Smooth muscle cell (in vitro differentiated cells): Measurements from ENCODE around the gene SZRD1. TPM values are rescaled to one million over a fixed set of nuclear protein-coding genes. Genes with fewer than 3 reads are reported as not detected.
A peak's percentile ranks its signal among the peaks of the same experiment; 100 is the strongest.

Source experiments
- DNase-seq: peaks from one replicate; lab custom pipeline; 2025; ENCODE audit not compliant: unreplicated experiment; lab: John Stamatoyannopoulos, UW
- H2AFZ ChIP-seq: fragments of 200-600 bp; sonication (generic); 2 replicates; pipeline ENCODE4 v1.6.0; 2016; ENCODE audit warnings: antibody characterized with exemption, low read depth, mild to moderate bottlenecking
- H3F3A ChIP-seq: fragments of 200-600 bp; sonication (generic); 2 replicates; pipeline ENCODE4 v1.6.0; 2017; ENCODE audit warnings: antibody characterized with exemption, low read depth
- H3K27ac ChIP-seq: fragments of 200-600 bp; sonication (generic); 2 replicates; pipeline ENCODE4 v1.5.1; 2016; ENCODE audit warnings: low read depth, mild to moderate bottlenecking
- H3K27me3 ChIP-seq: fragments of 200-600 bp; sonication (generic); 2 replicates; pipeline ENCODE4 v1.6.1; 2016; ENCODE audit warnings: low read depth, mild to moderate bottlenecking
- H3K36me3 ChIP-seq: fragments of 200-600 bp; sonication (generic); 2 replicates; pipeline ENCODE4 v1.5.1; 2016; ENCODE audit warnings: low read depth
- H3K4me1 ChIP-seq: fragments of 200-600 bp; sonication (generic); 2 replicates; pipeline ENCODE4 v1.5.1; 2016; ENCODE audit warnings: low read depth
- H3K4me2 ChIP-seq: fragments of 200-600 bp; sonication (generic); 2 replicates; pipeline ENCODE4 v1.6.0; 2016; ENCODE audit warnings: mild to moderate bottlenecking
- H3K4me3 ChIP-seq: fragments of 200-600 bp; sonication (generic); 2 replicates; pipeline ENCODE4 v1.5.1; 2016; ENCODE audit warnings: mild to moderate bottlenecking
- H3K79me2 ChIP-seq: fragments of 200-600 bp; sonication (generic); 2 replicates; pipeline ENCODE4 v1.6.0; 2016; ENCODE audit warnings: low read depth, mild to moderate bottlenecking
- H3K9ac ChIP-seq: fragments of 200-600 bp; sonication (generic); 2 replicates; pipeline ENCODE4 v1.6.0; 2016; ENCODE audit warnings: low read depth
- H3K9me3 ChIP-seq: fragments of 200-600 bp; sonication (generic); replicated peaks from 2 replicates; pipeline ENCODE4 v1.5.1; 2016; ENCODE audit warnings: low read depth
- H4K20me1 ChIP-seq: fragments of 200-600 bp; sonication (generic); 2 replicates; pipeline ENCODE4 v1.6.0; 2016; ENCODE audit warnings: low read depth
- WGBS: methylation state at CpG from one replicate; pipeline ENCODE4 v1.1.7; 2016; ENCODE audit warnings: low lambda C conversion rate; 5-methylcytosine and 5-hydroxymethylcytosine counted together
- polyA plus RNA-seq: library from polyadenylated mRNA; unstranded; fragments of >200 nt; fragmentation: Nextera tagmentation; extraction: Ambion mirVana; gene quantifications from 2 replicates; pipeline ENCODE4 v1.2.1, GENCODE V29; 2016
- total RNA-seq: library from RNA; depleted of rRNA; stranded (reverse); fragments of >200 nt; gene quantifications from 2 replicates; pipeline ENCODE4 v1.2.3, GENCODE V29; 2014
- TF ChIP-seq, protein P1 (sequence below): fragments of 200-600 bp; sonication (generic); IDR thresholded peaks from 2 replicates; pipeline ENCODE4 v1.5.1; 2017; ENCODE audit warnings: borderline replicate concordance, mild to moderate bottlenecking, antibody characterized with exemption; ENCODE audit not compliant: insufficient read depth, poor library complexity, severe bottlenecking

The SZRD1 gene
- total and polyA plus RNA-seq, 2 experiments from 2014 or later: 45.3 to 56.4 TPM

GRCh38 chr1:16375521-16376340 is 8.7 kb downstream of the SZRD1 start:
- peaks cover 11% of the 10 kb centered on the region for H3F3A ChIP-seq
- H3K27ac ChIP-seq: peak overlapping the region; percentile 53
- TF ChIP-seq, protein P1, sequence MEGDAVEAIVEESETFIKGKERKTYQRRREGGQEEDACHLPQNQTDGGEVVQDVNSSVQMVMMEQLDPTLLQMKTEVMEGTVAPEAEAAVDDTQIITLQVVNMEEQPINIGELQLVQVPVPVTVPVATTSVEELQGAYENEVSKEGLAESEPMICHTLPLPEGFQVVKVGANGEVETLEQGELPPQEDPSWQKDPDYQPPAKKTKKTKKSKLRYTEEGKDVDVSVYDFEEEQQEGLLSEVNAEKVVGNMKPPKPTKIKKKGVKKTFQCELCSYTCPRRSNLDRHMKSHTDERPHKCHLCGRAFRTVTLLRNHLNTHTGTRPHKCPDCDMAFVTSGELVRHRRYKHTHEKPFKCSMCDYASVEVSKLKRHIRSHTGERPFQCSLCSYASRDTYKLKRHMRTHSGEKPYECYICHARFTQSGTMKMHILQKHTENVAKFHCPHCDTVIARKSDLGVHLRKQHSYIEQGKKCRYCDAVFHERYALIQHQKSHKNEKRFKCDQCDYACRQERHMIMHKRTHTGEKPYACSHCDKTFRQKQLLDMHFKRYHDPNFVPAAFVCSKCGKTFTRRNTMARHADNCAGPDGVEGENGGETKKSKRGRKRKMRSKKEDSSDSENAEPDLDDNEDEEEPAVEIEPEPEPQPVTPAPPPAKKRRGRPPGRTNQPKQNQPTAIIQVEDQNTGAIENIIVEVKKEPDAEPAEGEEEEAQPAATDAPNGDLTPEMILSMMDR: no peak
- H3K79me2 ChIP-seq: peaks cover 100% of the 10 kb centered on the region
- no peaks in the 10 kb centered on the region for H3K36me3 ChIP-seq
- H3K9ac ChIP-seq: no peak overlapping the region
- H3K4me1 ChIP-seq: peaks cover 12% of the 10 kb centered on the region
- no peak overlapping the region for H3K4me3 ChIP-seq
- peak overlapping the region; percentile 70 for H3K4me2 ChIP-seq
- no peak overlapping the region for H2AFZ ChIP-seq
- H3K9me3 ChIP-seq: no peaks in the 10 kb centered on the region
- H3K27me3 ChIP-seq: no peaks in the 10 kb centered on the region
- DNase-seq: no peak
- WGBS: 38% methylated on average over 15 of the region's 15 CpGs
- H4K20me1 ChIP-seq: peaks cover 100% of the 10 kb centered on the region

DNA sequence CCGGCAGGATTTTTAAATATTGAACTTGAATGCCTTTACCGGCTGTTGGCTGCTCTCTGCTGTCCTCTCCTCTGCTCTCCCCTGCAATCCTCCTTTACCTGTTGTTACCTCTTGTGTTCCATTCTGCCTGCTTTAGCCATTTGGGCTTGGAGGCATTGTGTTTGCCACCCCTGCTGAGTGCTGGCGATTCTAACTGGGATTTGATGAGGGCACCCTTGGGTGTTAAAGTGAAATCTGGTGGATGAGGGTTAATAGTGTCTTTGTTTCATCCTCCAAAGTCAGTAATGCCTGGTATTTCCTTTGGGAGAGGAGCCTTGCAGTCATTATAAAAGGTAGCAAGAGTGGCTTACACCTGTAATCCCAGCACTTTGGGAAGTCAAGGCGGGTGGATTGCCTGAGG is 9.9 kb downstream of the SZRD1 start:
- DNase-seq: no peak
- H3K4me2 ChIP-seq: no peak overlapping the region
- TF ChIP-seq, protein P1: no peak

DNA sequence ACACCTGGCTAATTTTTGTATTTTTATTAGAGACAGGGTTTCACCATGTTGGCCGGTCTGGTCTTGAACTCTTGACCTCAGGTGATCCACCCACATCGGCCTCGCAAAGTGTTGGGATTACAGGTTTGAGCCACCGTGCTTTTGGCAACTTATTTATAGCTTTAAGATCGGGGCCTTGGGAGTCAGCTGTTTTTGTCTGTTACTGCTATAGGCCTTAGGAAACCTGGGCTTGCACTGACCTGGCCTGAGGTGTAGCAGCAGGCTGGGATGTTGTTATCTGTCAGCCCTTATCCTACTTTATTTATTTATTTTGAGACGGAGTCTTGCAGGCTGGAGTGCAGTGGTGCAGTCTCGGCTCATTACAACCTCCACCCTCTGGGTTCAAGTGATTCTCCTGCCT is 11.4 kb downstream of the SZRD1 start:
- WGBS: 93% methylated on average over 7 of the region's 7 CpGs

More for the DNA sequence above, 9.9 kb downstream of the SZRD1 start:
- Histone ChIP-seq H3K27me3 (no peaks in the 10 kb centered on the region), H3K27ac (no peak overlapping the region), H3F3A (peaks cover 11% of the 10 kb centered on the region), H3K79me2 (peaks cover 100% of the 10 kb centered on the region), H3K4me1 (peaks cover 12% of the 10 kb centered on the region), H3K4me3 (no peak overlapping the region), H2AFZ (no peak overlapping the region), H3K9ac (no peak overlapping the region), H4K20me1 (peaks cover 100% of the 10 kb centered on the region), H3K36me3 (no peaks in the 10 kb centered on the region), H3K9me3 (no peaks in the 10 kb centered on the region)
- 82% methylated on average over 4 of the region's 4 CpGs for WGBS

More for the DNA sequence above, 11.4 kb downstream of the SZRD1 start:
- Histone ChIP-seq H3K27ac (no peak overlapping the region), H3K4me3 (no peak overlapping the region), H3K4me2 (no peak overlapping the region), H3K36me3 (no peaks in the 10 kb centered on the region), H3K27me3 (no peaks in the 10 kb centered on the region), H3K9ac (no peak overlapping the region), H3K4me1 (peaks cover 12% of the 10 kb centered on the region), H3F3A (peaks cover 11% of the 10 kb centered on the region), H3K9me3 (no peaks in the 10 kb centered on the region), H2AFZ (no peak overlapping the region), H3K79me2 (peaks cover 100% of the 10 kb centered on the region), H4K20me1 (peaks cover 100% of the 10 kb centered on the region)
- TF ChIP-seq, protein P1: no peak
- DNase-seq: no peak
